HCT116 (cell line): Measurements from ENCODE around the gene SLC22A23. TPM values are rescaled to one million over a fixed set of nuclear protein-coding genes. Genes with fewer than 3 reads are reported as not detected.

Experiments
- ATAC-seq: fragments of 200-7000 bp; cut with Tn5 transposase; 2 replicates; pipeline ENCODE4 v1.9.1; 2020; ENCODE audit warnings: mild to moderate bottlenecking, moderate library complexity
- BruUV-seq: library from RNA; stranded (reverse); fragments of 400-500 nt; replicated peaks from 2 replicates; lab custom pipeline; 2021; lab: Mats Ljungman, UMichigan
- CTCF ChIA-PET: fragments of 300-600 bp; sonication (Branson Sonifier 250); formaldehyde crosslinking; loops from one replicate; lab custom pipeline; 2021; ENCODE audit warnings: antibody characterized with exemption; lab: Charles Lee
- POLR2A ChIA-PET: fragments of 300-600, 350-600 bp; sonication (Branson Sonifier 250); formaldehyde crosslinking; loops from one replicate; lab custom pipeline; 2021; ENCODE audit warnings: antibody characterized with exemption; lab: Charles Lee
- RAD21 ChIA-PET, 2 experiments: fragments of 300-600 bp; sonication (Branson Sonifier 250); formaldehyde crosslinking; loops; one replicate each; lab custom pipeline; 2023; ENCODE audit warnings: low total read pairs in 2 of 2; ENCODE audit not compliant: uncharacterized antibody in 2 of 2, unreplicated experiment in 2 of 2, low non-redundant PET in 1 of 2; lab: Charles Lee
- DNase-seq: peaks from one replicate; pipeline ENCODE4 v3.0.0-alpha.2; 2010; ENCODE audit warnings: low read depth, low spot score
- H2AFZ ChIP-seq: fragments of 200-600 bp; shearing (Covaris generic), sonication (generic); 2 replicates; pipeline ENCODE4 v1.6.1; 2017; ENCODE audit warnings: low read depth, mixed run types, mixed read lengths, antibody characterized with exemption, low read length; ENCODE audit not compliant: poor library complexity, severe bottlenecking
- H3K27ac ChIP-seq: 2 replicates; pipeline ENCODE4 v1.5.1; 2012; ENCODE audit warnings: low read depth, low read length
- H3K27me3 ChIP-seq: fragments of 200-600 bp; sonication (generic); 2 replicates; pipeline ENCODE4 v1.6.1; 2016; ENCODE audit warnings: mixed run types, low read length, mixed read lengths; ENCODE audit not compliant: insufficient read depth
- H3K36me3 ChIP-seq, 2 experiments: fragments of 200-500 bp in 1 of 2; fragments of 200-600 bp in 1 of 2; sonication (Bioruptor generic) in 1 of 2; sonication (generic) in 1 of 2; 2 replicates each; pipeline versions ENCODE4 v1.5.1 to v1.6.1; 2014 to 2016; ENCODE audit warnings: low read length in 2 of 2, inconsistent platforms in 1 of 2, mixed read lengths in 1 of 2, mixed run types in 1 of 2; ENCODE audit not compliant: insufficient read depth in 2 of 2, control insufficient read depth in 1 of 2
- H3K4me1 ChIP-seq, 2 experiments: fragments of 200-600 bp in 1 of 2; sonication (generic) in 1 of 2; 2 replicates each; pipeline versions ENCODE4 v1.5.1 to v1.6.1; 2012 to 2017; ENCODE audit warnings: low read length in 2 of 2, inconsistent platforms in 1 of 2, mild to moderate bottlenecking in 1 of 2, mixed read lengths in 1 of 2, mixed run types in 1 of 2, moderate library complexity in 1 of 2; ENCODE audit not compliant: insufficient read depth in 2 of 2, control insufficient read depth in 1 of 2
- H3K4me2 ChIP-seq: fragments of 200-600 bp; sonication (generic); 2 replicates; pipeline ENCODE4 v1.6.1; 2017; ENCODE audit warnings: mixed run types, low read length, mixed read lengths
- H3K4me3 ChIP-seq, 2 experiments: fragments of 200-600 bp in 1 of 2; sonication (generic) in 1 of 2; replicated peaks in 1 of 2; 2 replicates each; pipeline ENCODE4 v1.5.1; 2011 to 2016; ENCODE audit warnings: low read length in 2 of 2, control low read depth in 1 of 2, low read depth in 1 of 2, mild to moderate bottlenecking in 1 of 2, mixed read lengths in 1 of 2, mixed run types in 1 of 2
- H3K79me2 ChIP-seq: fragments of 200-600 bp; sonication (generic); 2 replicates; pipeline ENCODE4 v1.6.1; 2017; ENCODE audit warnings: mild to moderate bottlenecking, mixed run types, low read length, moderate library complexity, mixed read lengths; ENCODE audit not compliant: insufficient read depth
- H3K9ac ChIP-seq: fragments of 200-600 bp; sonication (generic); 2 replicates; pipeline ENCODE4 v1.6.1; 2016; ENCODE audit warnings: low read length, mixed read lengths
- H3K9me2 ChIP-seq: fragments of 200-600 bp; sonication (generic), shearing (Covaris generic); 2 replicates; pipeline ENCODE4 v1.6.1; 2017; ENCODE audit warnings: mixed run types, mild to moderate bottlenecking, moderate library complexity; ENCODE audit not compliant: insufficient read depth
- H3K9me3 ChIP-seq, 2 experiments: fragments of 200-500 bp in 1 of 2; fragments of 200-600 bp in 1 of 2; sonication (Bioruptor generic) in 1 of 2; sonication (generic) in 1 of 2; 2 replicates each; pipeline ENCODE4 v1.6.1; 2014 to 2017; ENCODE audit warnings: low read length in 2 of 2, mixed read lengths in 2 of 2, inconsistent platforms in 1 of 2, low read depth in 1 of 2, mild to moderate bottlenecking in 1 of 2, mixed run types in 1 of 2, moderate library complexity in 1 of 2; ENCODE audit not compliant: control insufficient read depth in 1 of 2, insufficient read depth in 1 of 2
- H4K20me1 ChIP-seq: fragments of 200-600 bp; sonication (generic), shearing (Covaris generic); 2 replicates; pipeline ENCODE4 v1.6.1; 2017; ENCODE audit warnings: mixed run types, mild to moderate bottlenecking, moderate library complexity; ENCODE audit not compliant: insufficient read depth
- CBX3 ChIP-seq: IDR thresholded peaks from 2 replicates; pipeline ENCODE4 v1.6.1; 2012; ENCODE audit warnings: low read depth
- CEBPB ChIP-seq: IDR thresholded peaks from 2 replicates; pipeline ENCODE4 v1.6.1; 2012; ENCODE audit warnings: low read depth
- EGR1 ChIP-seq: IDR thresholded peaks from 2 replicates; pipeline ENCODE4 v1.6.1; 2012; ENCODE audit warnings: low read depth
- EZH2 ChIP-seq: fragments of 200-600 bp; sonication (generic); IDR thresholded peaks from 2 replicates; pipeline ENCODE4 v1.6.1; 2017; ENCODE audit warnings: antibody characterized with exemption, mixed run types
- EZH2phosphoT487 ChIP-seq: fragments of 200-600 bp; IDR thresholded peaks from 2 replicates; pipeline ENCODE4 v1.6.1; 2018; ENCODE audit warnings: antibody characterized with exemption, borderline replicate concordance
- FOSL1 ChIP-seq: IDR thresholded peaks from 2 replicates; pipeline ENCODE4 v1.6.1; 2012; ENCODE audit warnings: low read depth
- JUND ChIP-seq: IDR thresholded peaks from 2 replicates; pipeline ENCODE4 v1.6.1; 2012
- POLR2A ChIP-seq: IDR thresholded peaks from 2 replicates; pipeline ENCODE4 v1.7.0; 2011; ENCODE audit warnings: borderline replicate concordance; ENCODE audit not compliant: insufficient read depth, insufficient read length; ENCODE audit errors: extremely low read depth
- POLR2AphosphoS5 ChIP-seq: IDR thresholded peaks from 2 replicates; pipeline ENCODE4 v1.6.1; 2011; ENCODE audit warnings: mild to moderate bottlenecking, low read depth, low read length, moderate library complexity
- RAD21 ChIP-seq: IDR thresholded peaks from 2 replicates; pipeline ENCODE4 v1.6.1; 2012; ENCODE audit warnings: low read depth, mild to moderate bottlenecking
- REST ChIP-seq: IDR thresholded peaks from 2 replicates; pipeline ENCODE4 v1.6.1; 2012; ENCODE audit warnings: low read depth
- SIN3A ChIP-seq: IDR thresholded peaks from 2 replicates; pipeline ENCODE4 v1.6.1; 2012; ENCODE audit warnings: low read depth
- SRF ChIP-seq: IDR thresholded peaks from 2 replicates; pipeline ENCODE4 v1.6.1; 2012; ENCODE audit warnings: low read depth
- TCF7L2 ChIP-seq: IDR thresholded peaks from 2 replicates; pipeline ENCODE4 v1.7.0; 2011; ENCODE audit warnings: borderline replicate concordance, inconsistent platforms; ENCODE audit not compliant: insufficient read depth, insufficient read length; ENCODE audit errors: extremely low read depth
- YY1 ChIP-seq: IDR thresholded peaks from 2 replicates; pipeline ENCODE4 v1.6.1; 2011; ENCODE audit warnings: low read length, low read depth, moderate library complexity, mild to moderate bottlenecking; ENCODE audit not compliant: insufficient replicate concordance; ENCODE audit errors: extremely low read depth
- ZFX ChIP-seq: fragments of 450-650 bp; IDR thresholded peaks from 2 replicates; pipeline ENCODE4 v1.6.1; 2017
- ZNF274 ChIP-seq: fragments of 200-500 bp; sonication (Bioruptor generic); IDR thresholded peaks from 2 replicates; pipeline ENCODE4 v1.6.1; 2014; ENCODE audit warnings: mild to moderate bottlenecking, low read depth, low read length, inconsistent platforms
- intact Hi-C: fragments of 100-400 bp; cut with micrococcal nuclease; formaldehyde crosslinking; loops from 2 replicates; pipeline ENCODE4 v1.10.0; 2022
- total RNA-seq: library from RNA; stranded (reverse); gene quantifications from one replicate; pipeline ENCODE4 v1.2.1, GENCODE V29; 2021; ENCODE audit not compliant: unreplicated experiment

Gene SLC22A23
- total RNA-seq, 1 experiment from 2014 or later: 11.5 TPM

DNA sequence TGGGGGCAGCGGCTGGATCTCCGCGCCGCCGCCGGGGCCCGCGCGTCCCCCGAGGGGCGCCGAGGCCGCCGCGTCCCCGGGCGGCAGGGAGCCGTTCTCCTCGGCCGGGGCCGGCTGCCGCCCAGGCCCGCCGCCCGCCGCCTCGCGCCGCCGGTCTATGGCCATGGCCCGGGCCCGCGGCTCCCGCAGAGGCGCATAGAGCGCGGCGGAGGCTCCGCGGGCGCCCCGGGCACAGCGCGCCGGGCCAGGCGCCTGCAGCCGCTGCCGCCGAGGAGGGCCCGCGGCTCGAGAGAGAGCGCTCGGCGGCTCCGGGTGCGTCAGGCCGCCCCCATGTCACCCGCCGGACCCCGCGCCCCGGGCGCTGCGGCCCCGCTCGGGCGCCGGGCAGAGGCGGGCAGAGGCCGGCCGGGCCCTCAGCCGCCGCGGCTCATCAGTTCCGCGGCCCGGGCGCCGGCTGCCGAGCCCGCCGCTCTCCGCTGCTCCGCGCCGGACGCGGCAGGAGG, 404 bp downstream of the SLC22A23 start:
- Histone ChIP-seq H2AFZ (no peak overlapping the region), H3K9ac (peak overlapping the region; percentile 57), H3K36me3 (0 out of 4 replicates have a peak, but pooled peaks cover 0 to 3% of the 10 kb centered on the region in 2 experiments), H3K27me3 (no peaks in the 10 kb centered on the region), H3K9me3 (no peaks in the 10 kb centered on the region), H4K20me1 (no peaks in the 10 kb centered on the region), H3K27ac (peak overlapping the region; percentile 53; the same call in 1 of the 2 replicates), H3K4me1 (peaks cover 10 to 22% of the 10 kb centered on the region in 2 experiments), H3K9me2 (no peaks in the 10 kb centered on the region), H3K4me3 (peak overlapping the region; percentile 53 to 75), H3K79me2 (peaks cover 18% of the 10 kb centered on the region), H3K4me2 (peak overlapping the region; percentile 97)
- CTCF ChIA-PET: interaction anchor here (0.6 to 0.8 kb wide), 4 partner anchors 10 to 154 kb away, joined by 3 to 4 read pairs (median 4); no protein-coding TSS in a partner anchor
- TF ChIP-seq EZH2: no peak
- TF ChIP-seq RAD21: no peak
- TF ChIP-seq ZFX: peak; percentile 67
- TF ChIP-seq POLR2AphosphoS5: no peak
- no peak for TF ChIP-seq CBX3
- no peak for TF ChIP-seq CEBPB
- TF ChIP-seq TCF7L2: no peak
- BruUV-seq: no TSS peak
- RAD21 ChIA-PET: interaction anchor here in 1 of 2 experiments (0.7 to 0.8 kb wide), 2 partner anchors 53 to 74 kb away, joined by 3 read pairs; no protein-coding TSS in a partner anchor
- intact Hi-C loops: loop anchor here (2.0 kb wide), 1 partner anchor 178 kb away; no protein-coding TSS in a partner anchor
- ATAC-seq (peak; percentile 41), DNase-seq (no peak)
- POLR2A ChIA-PET: no interaction called here

DNA sequence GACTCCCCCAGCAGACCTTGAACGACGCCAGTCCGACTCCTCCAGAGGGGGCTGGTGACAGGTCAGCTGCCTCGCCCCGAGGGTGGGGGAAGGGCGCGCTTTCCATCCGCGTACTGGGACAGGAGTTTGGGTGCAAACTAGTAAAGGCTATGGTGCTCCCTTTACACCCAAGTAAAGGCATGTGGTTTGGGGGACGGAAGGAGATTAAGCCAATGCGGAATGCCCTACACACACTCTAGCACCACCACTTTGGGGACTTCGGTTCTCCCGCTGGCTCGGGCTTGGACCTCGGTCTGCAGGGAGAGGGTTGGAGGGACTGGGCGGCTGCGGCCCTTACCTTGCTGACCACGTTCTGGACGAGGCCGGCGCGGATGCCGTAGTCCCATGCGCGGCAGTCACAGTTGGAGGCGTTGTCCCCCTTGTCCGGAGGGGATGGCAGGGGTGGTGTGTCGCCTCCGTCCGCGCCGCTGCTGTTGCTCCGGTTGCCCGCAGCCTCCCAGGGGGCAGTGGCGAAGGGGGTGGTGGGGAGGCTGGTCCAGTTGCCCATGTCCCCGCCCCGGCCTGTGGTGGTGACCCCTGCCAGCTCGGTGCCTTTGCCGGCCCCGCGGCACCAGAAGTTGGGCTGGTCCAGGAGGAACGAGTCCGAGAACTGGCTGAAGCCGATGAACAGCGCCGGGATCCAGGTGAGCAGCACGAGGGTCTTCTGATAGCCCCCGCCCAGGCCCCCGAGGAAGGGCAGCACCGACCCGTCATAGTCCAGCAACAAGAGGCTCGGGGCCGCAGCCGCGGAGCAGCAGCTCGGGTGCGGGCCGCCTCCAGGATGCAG, 1.1 kb downstream of the SLC22A23 start:
- H2AFZ ChIP-seq: no peak overlapping the region
- ATAC-seq (no peak; the same call in 1 of the 2 replicates), DNase-seq (no peak)
- peak overlapping the region; percentile 57 for H3K9ac ChIP-seq
- H3K27me3 ChIP-seq: no peaks in the 10 kb centered on the region
- H3K9me3 ChIP-seq: no peaks in the 10 kb centered on the region
- ChIA-PET CTCF (no interaction called here), RAD21 (no interaction called here), POLR2A (no interaction called here)
- peak overlapping the region; percentile 53; the same call in 1 of the 2 replicates for H3K27ac ChIP-seq
- H3K79me2 ChIP-seq: peaks cover 18% of the 10 kb centered on the region
- no peaks in the 10 kb centered on the region for H4K20me1 ChIP-seq
- intact Hi-C loops: loop anchor here (2.0 kb wide), 1 partner anchor 177 kb away; no protein-coding TSS in a partner anchor
- peaks cover 10 to 22% of the 10 kb centered on the region in 2 experiments for H3K4me1 ChIP-seq
- H3K4me3 ChIP-seq: peak overlapping the region; percentile 53 to 67
- H3K4me2 ChIP-seq: peak overlapping the region; percentile 96
- no TSS peak for BruUV-seq
- no peaks in the 10 kb centered on the region for H3K9me2 ChIP-seq
- H3K36me3 ChIP-seq: 0 out of 4 replicates have a peak, but pooled peaks cover 0 to 3% of the 10 kb centered on the region in 2 experiments
- TF ChIP-seq SIN3A (no peak), POLR2A (no peak), RAD21 (no peak), POLR2AphosphoS5 (no peak), FOSL1 (no peak), EGR1 (no peak), JUND (no peak), ZNF274 (no peak), EZH2phosphoT487 (no peak), SRF (no peak), REST (no peak), YY1 (no peak)
